Muscle of leg (tissue), 11 donors: ENCODE data around the gene CYSRT1. TPM values are rescaled to one million over a fixed set of nuclear protein-coding genes. Genes with fewer than 3 reads are reported as not detected.
A peak's percentile ranks its signal among the peaks of the same experiment; 100 is the strongest.

ENCODE experiments used
- DNase-seq: peaks from one replicate; pipeline ENCODE4 v3.0.0; 2013
- H3K27ac ChIP-seq: one replicate; pipeline ENCODE4 v1.5.1; 2013; ENCODE audit warnings: mild to moderate bottlenecking, low read length, control low read depth
- H3K27me3 ChIP-seq: one replicate; pipeline ENCODE4 v1.6.1; 2013; ENCODE audit warnings: low read length; ENCODE audit not compliant: control insufficient read depth, insufficient read depth
- H3K36me3 ChIP-seq: one replicate; pipeline ENCODE4 v1.6.1; 2013; ENCODE audit warnings: low read length; ENCODE audit not compliant: control insufficient read depth, insufficient read depth
- H3K4me1 ChIP-seq: one replicate; pipeline ENCODE4 v1.6.1; 2013; ENCODE audit warnings: low read length; ENCODE audit not compliant: control insufficient read depth, insufficient read depth
- H3K4me3 ChIP-seq: one replicate; pipeline ENCODE4 v1.5.1; 2013; ENCODE audit warnings: low read length, control low read depth
- H3K9me3 ChIP-seq: replicated peaks from 2 replicates; pipeline ENCODE4 v1.6.1; 2013; ENCODE audit warnings: low read depth, low read length; ENCODE audit not compliant: control insufficient read depth
- WGBS: methylation state at CpG from one replicate; pipeline ENCODE4 v1.1.5; 2013; ENCODE audit warnings: missing lambda C conversion rate; ENCODE audit not compliant: insufficient coverage; 5-methylcytosine and 5-hydroxymethylcytosine counted together
- polyA plus RNA-seq, 8 donors: library from polyadenylated mRNA; unstranded; fragments of 120-200 nt; gene quantifications; one replicate each; pipeline versions ENCODE4 v1.2.1 to v1.2.3, GENCODE V29; 2013; ENCODE audit warnings: inconsistent platforms in 1 of 8, low replicate concordance in 1 of 8; ENCODE audit not compliant: insufficient read length in 8 of 8, insufficient read depth in 1 of 8
- total RNA-seq: library from RNA; stranded (reverse); fragments of 120-200 nt; gene quantifications from one replicate; pipeline ENCODE4 v1.2.4, GENCODE V29; 2013

Gene CYSRT1
- total and polyA plus RNA-seq, 9 donors = 0.18 to 5.6 (median 3.1) TPM

DNA sequence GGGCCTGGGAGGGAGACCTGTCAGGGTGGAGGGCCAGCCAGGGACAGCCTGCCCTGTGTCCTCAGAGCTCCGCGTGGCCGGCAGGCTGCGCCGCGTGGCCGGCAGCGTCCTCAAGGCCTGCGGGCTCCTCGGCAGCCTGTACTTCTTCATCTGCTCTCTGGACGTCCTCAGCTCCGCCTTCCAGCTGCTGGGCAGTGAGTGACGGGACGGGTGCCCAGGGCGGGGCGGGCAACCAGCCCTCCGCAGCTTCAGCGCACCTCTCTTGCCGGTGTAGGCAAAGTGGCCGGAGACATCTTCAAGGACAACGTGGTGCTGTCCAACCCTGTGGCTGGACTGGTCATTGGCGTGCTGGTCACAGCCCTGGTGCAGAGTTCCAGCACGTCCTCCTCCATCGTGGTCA lies 7.5 kb downstream of the CYSRT1 start:
- no peak for DNase-seq
- Histone ChIP-seq H3K27ac (no peak overlapping the region), H3K4me1 (peaks cover 39% of the 10 kb centered on the region), H3K9me3 (no peaks in the 10 kb centered on the region), H3K4me3 (no peak overlapping the region), H3K27me3 (peaks cover 35% of the 10 kb centered on the region), H3K36me3 (no peaks in the 10 kb centered on the region)
- 76% methylated on average over 24 of the region's 24 CpGs for WGBS

DNA sequence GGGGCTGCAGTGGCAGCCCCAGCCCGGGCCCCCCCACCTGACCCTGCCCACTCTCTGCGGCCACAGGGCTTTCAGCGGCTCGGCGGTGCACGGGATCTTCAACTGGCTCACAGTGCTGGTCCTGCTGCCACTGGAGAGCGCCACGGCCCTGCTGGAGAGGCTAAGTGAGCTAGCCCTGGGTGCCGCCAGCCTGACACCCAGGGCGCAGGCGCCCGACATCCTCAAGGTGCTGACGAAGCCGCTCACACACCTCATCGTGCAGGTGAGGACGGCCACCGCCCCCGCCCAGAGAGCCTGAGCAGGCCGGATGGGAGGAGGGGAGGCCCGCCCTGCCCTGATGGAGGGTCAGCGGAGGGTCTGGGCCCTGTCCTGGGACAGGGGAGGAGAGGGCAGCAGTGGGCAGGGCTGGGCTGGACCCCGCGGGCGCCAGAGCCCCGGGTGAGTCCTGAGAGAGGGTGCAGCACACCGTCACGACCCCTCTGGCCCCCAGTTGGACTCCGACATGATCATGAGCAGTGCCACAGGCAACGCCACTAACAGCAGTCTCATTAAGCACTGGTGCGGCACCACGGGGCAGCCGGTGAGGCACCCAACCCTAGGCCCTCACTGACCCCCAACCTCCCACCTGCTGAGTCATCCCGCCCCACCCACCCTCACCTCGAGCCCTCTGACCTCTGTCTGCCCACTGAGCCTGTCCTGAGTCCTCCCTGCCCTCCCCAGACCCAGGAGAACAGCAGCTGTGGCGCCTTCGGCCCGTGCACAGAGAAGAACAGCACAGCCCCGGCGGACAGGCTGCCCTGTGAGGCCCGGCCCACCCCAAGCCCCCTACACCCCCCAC lies 8.4 kb downstream of the CYSRT1 start:
- peaks cover 43% of the 10 kb centered on the region for H3K4me1 ChIP-seq
- no peaks in the 10 kb centered on the region for H3K36me3 ChIP-seq
- no peak overlapping the region for H3K4me3 ChIP-seq
- DNase-seq = no peak
- peaks cover 32% of the 10 kb centered on the region for H3K27me3 ChIP-seq
- H3K27ac ChIP-seq = no peak overlapping the region
- no peaks in the 10 kb centered on the region for H3K9me3 ChIP-seq
- WGBS = 77% methylated on average over 28 of the region's 40 CpGs

DNA sequence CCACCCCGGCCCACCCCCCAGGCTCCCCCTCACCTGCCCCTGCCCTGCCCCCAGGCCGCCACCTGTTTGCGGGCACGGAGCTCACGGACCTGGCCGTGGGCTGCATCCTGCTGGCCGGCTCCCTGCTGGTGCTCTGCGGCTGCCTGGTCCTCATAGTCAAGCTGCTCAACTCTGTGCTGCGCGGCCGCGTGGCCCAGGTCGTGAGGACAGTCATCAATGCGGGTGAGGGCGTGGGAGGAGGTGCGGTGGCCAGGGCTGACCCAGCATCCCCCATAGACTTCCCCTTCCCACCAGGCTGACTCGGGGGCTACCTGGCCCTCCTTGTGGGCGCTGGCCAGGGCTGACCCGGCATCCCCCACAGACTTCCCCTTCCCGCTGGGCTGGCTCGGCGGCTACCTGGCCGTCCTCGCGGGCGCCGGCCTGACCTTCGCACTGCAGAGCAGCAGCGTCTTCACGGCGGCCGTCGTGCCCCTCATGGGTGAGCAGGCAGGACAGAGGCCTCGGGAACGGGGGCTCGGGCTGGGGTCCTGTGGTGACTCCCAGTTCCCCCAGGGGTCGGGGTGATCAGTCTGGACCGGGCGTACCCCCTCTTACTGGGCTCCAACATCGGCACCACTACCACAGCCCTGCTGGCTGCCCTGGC lies 9.2 kb downstream of the CYSRT1 start:
- Histone ChIP-seq H3K9me3 (no peaks in the 10 kb centered on the region), H3K4me3 (no peak overlapping the region), H3K27me3 (peaks cover 30% of the 10 kb centered on the region), H3K36me3 (no peaks in the 10 kb centered on the region), H3K4me1 (peaks cover 52% of the 10 kb centered on the region), H3K27ac (no peak overlapping the region)
- 64% methylated on average over 25 of the region's 40 CpGs for WGBS
- DNase-seq = no peak

DNA sequence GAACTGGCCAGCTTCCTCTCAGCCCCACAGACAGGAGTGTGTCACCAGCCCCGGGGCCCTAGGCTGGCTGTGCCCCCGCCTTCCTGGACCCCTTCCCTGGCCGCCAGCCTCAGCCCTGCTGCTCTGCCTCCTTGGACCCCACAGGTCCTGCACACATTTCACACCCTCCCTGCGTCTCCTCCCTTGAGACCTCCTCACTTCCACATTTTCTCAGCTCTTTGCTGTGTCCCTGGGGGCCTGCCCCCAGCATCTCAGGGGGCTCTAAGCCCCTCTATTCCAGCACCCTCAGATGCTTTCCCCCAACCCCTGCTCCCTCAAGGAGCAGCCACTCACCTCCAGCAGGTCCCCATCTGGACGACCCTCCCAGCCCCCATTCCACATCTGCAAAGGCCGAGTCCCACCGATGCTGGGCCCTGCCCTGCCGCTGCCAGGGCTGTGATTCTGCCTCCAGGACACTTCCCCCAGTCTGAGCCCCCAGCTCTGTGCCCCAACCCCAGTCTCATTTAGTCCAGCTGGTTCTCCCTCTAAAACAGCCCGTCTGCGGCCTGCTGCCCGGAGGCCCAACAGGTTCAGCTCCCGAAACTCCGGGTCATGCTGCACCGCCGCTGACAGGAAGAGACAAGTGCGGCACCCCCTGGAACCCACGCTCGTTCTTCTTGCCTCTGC lies 9.9 kb downstream of the CYSRT1 start:
- H3K36me3 ChIP-seq = no peaks in the 10 kb centered on the region
- peaks cover 58% of the 10 kb centered on the region for H3K4me1 ChIP-seq
- H3K27me3 ChIP-seq = peaks cover 27% of the 10 kb centered on the region
- WGBS = 64% methylated on average over 17 of the region's 18 CpGs
- no peak for DNase-seq
- no peaks in the 10 kb centered on the region for H3K9me3 ChIP-seq
- no peak overlapping the region for H3K27ac ChIP-seq
- H3K4me3 ChIP-seq = no peak overlapping the region

DNA sequence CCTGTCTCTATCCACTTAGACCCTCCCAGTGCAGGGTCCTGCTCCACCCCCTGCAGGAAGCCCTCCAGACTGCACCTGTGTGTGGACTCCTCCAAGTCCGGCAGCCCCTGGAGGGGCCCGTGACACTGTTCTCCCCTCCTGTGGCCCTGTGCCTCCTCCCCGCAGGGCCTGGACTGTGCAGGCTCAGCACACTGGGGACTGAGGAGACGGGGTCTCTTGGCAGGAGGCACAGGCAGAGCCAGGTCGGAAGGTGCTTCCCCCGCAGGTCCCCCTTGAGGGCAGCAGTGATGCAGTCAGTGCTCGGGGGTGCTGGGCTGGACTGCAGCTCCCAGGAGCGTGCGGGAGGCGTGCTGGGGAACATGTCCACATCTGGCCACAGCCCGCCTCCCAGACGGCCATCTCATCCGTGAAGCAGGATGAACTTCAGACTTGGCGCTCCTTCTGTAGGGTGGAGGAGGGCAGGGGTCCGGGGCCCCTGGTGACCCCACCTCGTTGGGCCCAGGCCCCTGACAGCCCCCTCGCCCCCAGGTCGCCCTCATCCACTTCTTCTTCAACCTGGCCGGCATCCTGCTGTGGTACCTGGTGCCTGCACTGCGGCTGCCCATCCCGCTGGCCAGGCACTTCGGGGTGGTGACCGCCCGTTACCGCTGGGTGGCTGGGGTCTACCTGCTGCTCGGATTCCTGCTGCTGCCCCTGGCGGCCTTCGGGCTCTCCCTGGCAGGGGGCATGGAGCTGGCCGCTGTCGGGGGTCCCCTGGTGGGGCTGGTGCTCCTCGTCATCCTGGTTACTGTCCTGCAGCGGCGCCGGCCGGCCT lies 10.7 kb downstream of the CYSRT1 start:
- WGBS = 52% methylated on average over 35 of the region's 35 CpGs
- Histone ChIP-seq H3K27ac (peak overlapping the region; percentile 64), H3K4me3 (peak overlapping the region; percentile 14), H3K36me3 (no peaks in the 10 kb centered on the region), H3K4me1 (peaks cover 58% of the 10 kb centered on the region), H3K9me3 (no peaks in the 10 kb centered on the region), H3K27me3 (peaks cover 23% of the 10 kb centered on the region)
- DNase-seq = no peak

DNA sequence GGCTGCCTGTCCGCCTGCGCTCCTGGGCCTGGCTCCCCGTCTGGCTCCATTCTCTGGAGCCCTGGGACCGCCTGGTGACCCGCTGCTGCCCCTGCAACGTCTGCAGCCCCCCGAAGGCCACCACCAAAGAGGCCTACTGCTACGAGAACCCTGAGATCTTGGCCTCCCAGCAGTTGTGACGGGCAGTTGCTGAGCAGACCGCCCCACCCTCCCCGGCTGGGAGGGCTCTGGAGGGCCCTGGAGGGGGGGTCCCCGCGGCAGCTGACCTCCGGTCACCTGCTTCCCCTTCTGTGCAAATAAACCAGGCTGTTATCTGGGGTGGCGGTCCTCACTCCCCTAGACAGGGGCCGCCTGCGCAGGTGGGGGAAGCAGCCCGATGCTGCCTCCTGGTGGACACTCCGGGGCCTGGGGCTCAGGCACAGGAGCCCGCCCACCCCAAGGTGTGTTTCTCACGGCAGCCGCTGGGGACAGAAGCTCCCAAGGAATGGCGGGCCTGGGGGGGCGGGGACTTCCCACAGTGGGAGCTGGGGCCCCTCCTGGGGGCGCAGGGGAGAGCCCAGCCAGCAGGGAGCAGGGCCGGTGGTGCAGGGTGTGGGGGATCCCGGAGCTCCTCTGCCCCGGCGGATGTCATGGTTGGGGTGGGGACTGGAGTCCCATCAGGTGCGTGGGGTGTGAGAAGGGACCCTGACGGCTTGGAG lies 11.4 kb downstream of the CYSRT1 start:
- peaks cover 23% of the 10 kb centered on the region for H3K27me3 ChIP-seq
- 9% methylated on average over 27 of the region's 31 CpGs for WGBS
- H3K27ac ChIP-seq = peak overlapping the region; percentile 98
- DNase-seq = peak; percentile 83
- no peaks in the 10 kb centered on the region for H3K9me3 ChIP-seq
- H3K4me3 ChIP-seq = peak overlapping the region; percentile 31
- no peaks in the 10 kb centered on the region for H3K36me3 ChIP-seq
- H3K4me1 ChIP-seq = peaks cover 58% of the 10 kb centered on the region

DNA sequence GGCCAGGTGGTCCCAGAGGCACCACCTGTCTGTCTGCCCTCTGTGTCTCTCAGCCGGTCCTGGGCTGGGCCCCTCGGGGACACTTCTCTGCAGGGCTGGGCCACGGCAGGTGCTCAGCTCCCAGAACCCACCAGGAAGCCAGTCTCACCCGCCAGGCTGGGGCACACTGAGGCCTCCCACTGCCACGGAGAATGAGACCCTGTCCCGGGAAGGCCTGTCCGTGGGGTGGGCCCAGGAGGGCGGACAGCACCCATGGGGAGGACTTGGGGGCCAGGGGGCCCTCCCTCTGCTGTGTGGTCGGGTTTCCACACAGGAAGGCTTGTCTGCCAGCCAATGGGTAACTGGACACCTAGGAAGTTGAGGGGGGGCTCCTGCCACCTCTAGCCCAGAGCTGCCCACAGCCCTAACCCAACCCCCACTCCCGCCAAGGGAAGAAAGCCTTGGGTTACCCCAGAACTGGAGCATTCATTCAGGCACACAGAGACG lies 12.0 kb downstream of the CYSRT1 start:
- H3K36me3 ChIP-seq = peaks cover 2% of the 10 kb centered on the region
- H3K27me3 ChIP-seq = peaks cover 20% of the 10 kb centered on the region
- H3K27ac ChIP-seq = peak overlapping the region; percentile 98
- H3K4me1 ChIP-seq = peaks cover 59% of the 10 kb centered on the region
- peak; percentile 64 for DNase-seq
- 29% methylated on average over 7 of the region's 11 CpGs for WGBS
- H3K4me3 ChIP-seq = peak overlapping the region; percentile 31
- H3K9me3 ChIP-seq = no peaks in the 10 kb centered on the region

DNA sequence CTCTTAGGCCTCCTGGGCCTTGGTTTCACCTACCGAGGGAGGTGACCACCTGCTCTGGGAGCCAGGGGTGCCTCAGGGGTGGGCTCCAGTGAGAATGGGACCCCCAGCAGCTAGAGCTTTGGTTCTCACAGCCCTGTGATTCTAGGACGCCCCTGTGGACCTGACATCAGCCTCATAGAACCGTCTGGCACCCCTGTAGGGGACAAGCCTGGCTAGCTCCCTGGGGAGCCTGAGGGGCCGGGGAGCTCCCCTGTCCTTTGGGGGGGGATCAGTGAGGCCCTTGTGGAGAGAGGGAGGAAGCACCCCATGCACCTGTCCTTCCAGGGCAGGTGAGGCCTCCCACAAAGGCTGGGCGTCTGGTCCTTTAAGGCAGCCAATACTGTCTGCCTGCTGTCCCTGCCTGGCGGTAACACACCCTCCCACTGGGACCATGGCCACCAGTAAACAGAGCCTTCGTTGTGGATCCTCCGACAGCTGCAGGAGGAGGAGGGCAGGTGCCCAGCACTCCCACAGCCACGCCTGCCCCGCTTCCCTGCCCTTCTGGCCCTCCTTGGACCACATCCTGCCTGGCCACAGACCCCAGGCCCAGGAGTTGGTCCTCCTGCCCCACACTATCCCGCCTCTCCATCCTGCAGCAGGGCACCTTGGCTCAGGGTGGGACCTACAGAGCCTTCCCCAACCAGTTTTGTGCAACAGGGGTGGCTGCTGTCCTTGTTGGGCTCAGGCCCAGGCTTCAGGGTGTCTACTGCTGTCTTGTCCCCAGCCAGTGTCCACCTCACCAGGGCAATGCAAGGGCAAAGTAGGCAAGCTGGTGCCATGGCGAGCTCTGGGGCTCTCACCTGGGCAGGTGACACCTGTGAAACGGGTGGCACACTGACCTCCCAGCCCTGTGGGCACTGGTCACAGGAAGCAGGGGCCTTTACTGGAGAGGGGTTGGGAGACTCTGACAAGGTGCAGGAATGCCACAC lies 13.1 kb downstream of the CYSRT1 start:
- WGBS = 58% methylated on average over 10 of the region's 13 CpGs
- no peaks in the 10 kb centered on the region for H3K9me3 ChIP-seq
- peak overlapping the region; percentile 11 for H3K4me3 ChIP-seq
- H3K27ac ChIP-seq = peak overlapping the region; percentile 98
- peaks cover 65% of the 10 kb centered on the region for H3K4me1 ChIP-seq
- peak; percentile 83 for DNase-seq
- peaks cover 12% of the 10 kb centered on the region for H3K36me3 ChIP-seq
- peaks cover 11% of the 10 kb centered on the region for H3K27me3 ChIP-seq
